GM04503 (cell line): ENCODE measurements around the gene SKI.
"Not testable (repeated sequence)": the region's sequence is repeated elsewhere in the genome, so short reads cannot be mapped to it uniquely, and the experiment has no call there.

ENCODE experiments used
- DNase-seq: peaks from one replicate; pipeline ENCODE4 v3.0.0-alpha.2; 2012; ENCODE audit warnings: low read depth

Gene SKI

DNA sequence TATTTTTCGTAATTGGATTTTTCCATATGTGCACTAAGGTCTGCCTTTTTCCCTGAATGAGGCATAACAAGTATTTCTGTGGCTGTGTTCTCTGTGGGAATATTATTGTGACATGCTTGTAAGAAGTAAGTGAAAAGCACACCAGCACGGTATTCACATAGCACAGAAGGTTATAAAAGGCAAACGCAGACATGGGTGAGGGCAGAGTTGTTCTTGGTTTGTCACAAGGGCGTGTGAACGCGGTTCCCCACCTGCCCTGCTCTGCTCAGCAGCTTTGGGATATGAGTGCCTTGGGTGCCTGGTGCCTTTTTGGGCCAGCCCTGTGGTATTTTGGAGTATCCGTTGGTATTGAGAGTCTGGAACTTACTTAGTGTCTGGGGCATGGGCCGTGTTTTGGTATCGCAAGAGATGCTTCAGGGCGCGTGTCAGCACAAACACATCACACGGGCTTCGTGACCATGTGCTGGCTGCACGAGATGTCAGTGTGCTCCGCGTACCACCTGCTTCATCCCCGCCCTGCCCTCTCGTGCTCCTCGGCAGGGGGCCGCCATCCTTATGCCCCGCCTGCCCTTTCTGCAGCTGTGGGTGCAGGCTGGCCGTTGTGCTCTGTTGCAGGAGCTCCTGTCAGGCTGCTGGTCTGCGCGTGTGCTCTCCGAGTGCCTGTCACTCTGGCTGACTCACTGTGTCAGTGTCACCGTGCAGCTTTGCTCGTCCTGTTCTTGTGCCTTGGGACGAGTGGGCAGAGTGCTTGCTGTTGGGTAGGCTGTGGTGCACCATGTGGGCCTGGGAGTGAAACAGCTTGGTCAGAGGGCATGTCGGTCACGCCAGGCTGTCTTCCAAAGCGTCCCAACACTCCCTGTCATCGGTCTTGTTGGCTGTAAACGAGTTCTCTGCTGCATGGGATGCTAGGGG is 15.0 kb downstream of the SKI start:
- no peak for DNase-seq

DNA sequence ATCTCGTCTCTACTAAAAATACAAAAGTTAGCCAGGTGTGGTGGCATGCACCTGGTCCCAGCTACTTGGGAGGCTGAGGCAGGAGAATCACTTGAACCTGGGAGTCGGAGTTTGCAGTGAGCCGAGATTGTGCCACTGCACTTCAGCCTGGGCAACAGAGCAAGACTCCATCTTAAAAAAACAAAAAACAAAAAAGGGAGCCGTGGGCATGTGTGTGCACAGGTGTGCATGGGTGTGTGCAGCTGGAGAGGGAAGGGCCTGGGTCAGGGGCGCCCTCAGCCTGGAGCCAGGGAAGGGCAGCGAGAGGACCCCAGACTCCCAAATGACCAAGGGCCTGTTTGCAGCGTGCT is 18.9 kb downstream of the SKI start:
- not testable (repeated sequence) for DNase-seq

DNA sequence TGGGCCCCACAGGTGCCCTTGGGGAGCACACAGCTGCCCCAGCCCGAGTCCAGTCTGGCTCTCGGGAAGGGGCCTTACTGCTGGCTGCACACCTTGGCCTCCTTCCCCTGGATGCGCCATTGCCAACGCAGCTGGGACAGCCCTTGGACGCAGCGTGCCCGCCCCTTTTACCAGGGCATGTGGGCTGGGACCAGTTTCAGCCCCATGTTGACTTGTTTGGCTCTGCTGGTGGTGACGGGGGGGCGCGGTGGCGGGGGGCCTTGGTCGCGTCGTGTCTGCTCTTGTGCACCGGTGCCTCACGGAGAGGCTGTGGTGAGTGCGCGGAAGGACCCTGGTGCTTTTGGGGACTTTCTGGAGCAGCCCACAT is 19.6 kb downstream of the SKI start:
- DNase-seq = no peak

DNA sequence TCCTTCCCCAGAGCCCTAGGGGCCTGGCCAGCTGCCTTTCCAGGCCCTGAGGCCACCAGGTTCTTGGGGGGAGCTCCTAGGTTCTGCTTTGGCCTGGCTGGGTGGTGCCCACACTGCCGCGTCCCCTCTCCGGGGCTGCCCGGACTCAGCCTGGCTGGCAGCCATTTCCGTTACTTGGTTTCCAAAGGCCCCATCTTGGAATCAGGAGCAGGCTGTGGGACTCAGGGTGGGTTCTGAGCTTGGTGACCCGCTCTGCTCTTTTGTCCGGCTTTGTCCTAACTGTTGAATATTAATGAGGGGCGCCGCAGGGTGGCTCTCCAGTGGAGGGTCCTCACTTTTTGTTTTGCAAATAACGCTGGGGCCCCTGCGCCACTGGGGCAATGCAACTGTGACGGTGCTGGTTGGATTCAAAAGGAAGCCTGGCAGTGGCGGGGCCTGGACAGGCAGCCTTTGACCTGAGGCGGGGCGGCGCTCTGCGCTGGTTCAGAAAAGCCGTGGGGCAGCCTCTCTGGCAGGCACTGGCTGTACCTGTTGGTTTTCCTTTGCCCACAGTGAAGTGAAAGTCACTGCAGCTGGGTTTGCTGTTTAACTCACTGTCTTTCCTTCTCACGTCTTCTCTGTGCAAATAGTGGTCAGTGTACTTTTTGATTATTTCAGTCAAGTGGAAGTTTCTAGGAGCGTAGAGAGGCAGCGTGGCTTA is 20.2 kb downstream of the SKI start:
- DNase-seq = no peak

DNA sequence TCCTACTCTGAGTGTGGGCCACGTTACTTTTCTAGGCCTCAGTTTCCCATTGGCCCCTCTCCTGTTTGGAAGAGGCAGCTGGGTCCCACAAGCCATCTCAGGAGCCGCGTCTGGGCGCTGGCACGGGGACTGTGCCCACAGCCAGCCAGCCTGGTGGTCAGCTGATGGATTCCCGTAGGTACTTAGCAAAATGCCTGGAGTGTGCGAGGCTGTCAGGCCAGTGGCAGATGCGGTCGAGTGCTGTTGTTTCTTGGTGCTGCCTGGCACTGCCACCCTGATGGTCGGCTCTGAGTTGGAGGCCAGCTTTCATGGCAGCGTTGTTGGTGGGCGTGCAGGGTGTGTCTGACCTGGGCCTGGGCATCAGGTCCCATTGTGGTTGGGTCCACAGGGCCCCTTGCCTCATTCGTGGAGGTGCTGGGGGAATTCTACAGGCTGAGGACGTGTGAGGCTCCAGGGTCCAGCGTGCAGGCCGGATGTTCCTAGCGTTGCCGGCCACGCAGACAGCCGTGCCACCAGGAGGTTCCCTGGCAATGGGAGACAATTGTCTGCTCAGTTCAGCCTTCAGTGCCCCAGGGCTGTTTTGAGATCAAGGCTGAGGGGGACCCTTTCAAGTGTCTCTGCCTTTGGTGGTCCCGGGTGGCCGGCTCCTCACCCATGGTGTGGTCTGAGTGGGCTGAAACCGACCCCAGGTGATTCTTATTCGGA is 20.9 kb downstream of the SKI start:
- no peak for DNase-seq

DNA sequence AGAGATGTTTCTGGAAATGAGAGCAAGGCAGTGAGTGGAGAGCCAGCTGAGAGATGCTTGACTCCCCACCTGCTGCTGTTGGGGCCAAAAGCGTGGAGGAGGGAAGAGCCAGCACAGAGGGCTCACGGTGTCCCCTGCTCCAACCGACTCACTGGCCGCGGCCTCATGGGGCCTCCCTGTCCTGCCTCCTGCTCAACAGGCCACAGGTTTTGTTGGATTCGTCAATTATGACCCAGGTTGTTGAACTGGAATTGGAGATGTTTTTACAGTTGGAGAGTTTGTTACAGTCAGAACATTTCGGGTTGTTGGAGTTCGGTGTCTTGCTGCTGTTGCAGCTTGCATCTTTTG is 21.4 kb downstream of the SKI start:
- no peak for DNase-seq

DNA sequence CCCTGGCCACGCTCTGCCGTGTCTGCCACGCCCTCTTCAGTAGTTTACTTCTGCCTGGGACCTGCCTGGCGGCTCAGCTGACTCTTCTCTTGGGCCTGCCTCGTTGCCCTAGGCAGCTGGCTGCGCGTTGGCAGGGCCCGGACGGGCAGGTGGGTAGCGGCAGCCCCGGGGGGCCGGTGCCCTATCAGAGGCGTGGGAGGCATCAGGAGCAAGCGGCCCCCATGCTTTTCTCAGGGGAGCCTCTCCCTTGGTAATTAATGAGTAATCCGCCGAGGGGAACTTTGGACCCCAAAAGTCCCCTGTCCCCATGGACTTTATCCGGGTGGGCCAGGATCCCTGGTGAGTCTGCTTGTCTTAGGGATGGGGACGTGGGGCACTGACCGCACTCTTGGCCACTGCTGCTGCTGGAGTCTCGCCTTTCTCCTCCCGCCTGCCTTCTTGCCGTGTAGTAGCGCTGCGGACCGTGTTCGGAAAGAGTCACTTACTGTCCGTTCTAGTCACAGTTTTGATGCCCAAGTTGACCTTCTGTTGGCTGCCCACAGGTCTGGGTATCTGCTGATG is 22.7 kb downstream of the SKI start:
- DNase-seq = no peak

DNA sequence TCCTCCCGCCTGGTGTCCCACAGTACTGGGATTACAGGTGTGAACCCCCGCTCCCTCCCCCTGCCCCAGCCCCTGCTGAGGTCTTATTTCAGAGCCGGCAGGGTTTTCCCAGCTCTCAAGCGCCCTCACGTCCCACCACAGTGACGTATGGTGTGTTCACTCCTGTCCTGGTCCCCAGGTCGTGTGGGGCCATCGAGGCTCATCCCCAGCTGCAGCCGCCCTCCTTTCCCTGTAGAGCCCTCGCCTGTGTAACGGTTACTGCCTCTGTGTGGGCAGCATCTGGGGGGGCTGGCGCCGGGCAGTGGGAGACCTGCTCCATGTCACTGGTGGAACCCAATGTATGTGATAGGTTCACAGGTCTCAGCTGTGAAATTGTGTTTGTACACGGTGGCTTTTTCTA is 23.2 kb downstream of the SKI start:
- DNase-seq = no peak

DNA sequence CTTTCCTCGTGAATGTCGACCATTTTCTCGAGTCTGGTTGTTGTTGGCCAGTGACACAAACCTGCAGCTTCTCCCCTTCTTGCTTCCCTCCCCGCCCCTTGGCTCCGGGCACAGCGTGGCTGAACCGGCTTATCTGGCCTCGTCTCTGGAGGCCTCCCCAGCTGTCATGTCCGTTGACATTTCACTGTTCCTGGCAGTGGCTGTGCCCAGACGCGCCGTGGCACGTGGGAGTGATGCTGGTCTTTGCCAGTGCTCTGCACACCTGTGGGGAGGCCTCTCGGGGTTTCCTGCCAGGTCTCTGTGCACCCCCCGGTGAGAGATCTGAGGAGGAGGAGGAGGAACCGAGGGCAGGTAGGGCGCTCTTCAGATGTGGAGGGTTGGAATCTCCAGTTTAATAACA is 23.7 kb downstream of the SKI start:
- no peak for DNase-seq

DNA sequence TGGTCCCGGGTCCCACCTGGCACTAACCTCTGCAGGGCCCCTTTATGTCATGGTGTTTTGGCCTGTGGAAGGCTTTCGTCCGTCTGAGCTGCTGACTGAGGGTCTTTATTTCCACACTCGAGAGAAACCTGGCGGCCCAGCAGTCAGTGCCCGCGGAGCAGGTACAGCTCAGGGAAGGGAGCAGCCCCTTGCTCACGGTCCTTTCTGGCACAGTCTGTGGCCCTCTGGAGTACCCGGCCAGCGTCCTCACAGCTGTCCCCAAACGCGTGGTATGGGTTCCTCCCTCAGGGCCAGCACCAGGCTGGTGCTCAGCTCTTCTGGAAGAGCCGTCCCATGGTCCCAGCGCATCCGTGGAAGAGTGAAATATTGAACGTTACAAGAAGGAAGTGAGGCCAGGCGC is 24.3 kb downstream of the SKI start:
- DNase-seq = no peak

DNA sequence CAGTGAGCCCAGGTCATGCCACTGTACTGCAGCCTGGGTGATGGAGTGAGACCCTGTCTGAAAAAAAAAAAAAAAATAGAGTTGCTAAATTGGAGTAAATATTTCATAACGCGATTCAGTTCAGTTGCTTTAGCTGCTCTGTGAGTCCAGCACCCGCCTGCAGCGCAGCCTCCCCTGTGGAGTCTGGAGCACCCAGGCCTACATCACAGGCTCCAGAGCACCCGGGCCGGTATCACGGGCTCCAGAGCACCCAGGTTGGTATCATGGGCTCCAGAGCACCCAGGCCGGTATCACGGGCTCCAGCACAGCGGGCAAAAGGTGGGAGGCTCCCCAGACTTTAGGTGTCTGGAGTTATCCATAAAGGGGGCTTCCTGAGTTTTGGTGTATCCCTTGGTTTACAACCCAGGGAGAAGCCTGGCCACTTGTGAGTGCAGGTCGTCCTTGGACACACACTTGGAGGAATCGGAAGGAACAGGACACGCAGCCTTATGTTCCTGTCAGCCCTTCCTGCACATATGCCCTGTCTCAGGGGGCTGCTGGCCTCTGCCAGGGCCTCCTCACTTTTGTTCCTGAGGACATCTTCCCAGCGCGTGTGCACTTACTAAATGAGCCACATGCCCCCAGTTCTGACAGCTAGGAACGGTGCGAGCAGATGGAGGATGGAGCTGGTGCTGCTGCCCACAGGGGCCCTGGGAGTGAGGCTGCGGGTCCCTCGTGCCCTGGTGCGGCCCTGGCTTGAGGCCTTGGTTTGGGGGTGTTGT is 25.1 kb downstream of the SKI start:
- no peak for DNase-seq

DNA sequence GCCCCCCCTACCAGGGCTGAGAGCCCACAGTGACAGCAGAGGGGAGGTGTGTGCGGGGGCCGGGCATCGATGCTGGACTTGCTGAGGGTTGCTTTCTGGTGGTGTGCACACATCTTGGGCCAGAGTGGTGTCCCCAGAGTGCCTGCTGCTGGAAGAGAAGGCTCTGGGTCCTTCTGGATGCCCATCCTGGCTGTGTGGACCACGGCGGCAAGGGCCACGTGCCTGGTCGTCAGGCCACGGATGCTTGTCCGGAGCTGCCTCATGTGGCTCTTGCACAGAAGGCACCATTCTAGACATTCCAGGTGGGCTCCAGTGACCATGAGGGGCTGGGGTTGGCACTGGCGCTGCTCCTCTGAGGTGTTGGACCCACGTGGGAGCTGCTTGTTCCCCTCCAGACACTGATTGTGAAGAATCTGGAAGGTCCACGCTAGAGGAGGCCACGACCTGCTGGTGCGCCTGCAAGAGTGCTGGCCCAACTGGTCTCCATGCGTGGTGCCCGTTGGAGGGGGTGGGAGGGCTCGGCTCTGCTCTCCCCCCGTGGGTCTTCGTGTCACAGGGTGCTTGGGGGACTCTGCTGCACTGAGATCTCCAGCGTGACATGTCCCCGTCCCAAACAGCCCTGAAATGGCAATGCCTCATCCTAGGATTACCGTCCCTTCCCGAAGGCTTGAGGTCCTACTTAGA is 25.8 kb downstream of the SKI start:
- DNase-seq = no peak

DNA sequence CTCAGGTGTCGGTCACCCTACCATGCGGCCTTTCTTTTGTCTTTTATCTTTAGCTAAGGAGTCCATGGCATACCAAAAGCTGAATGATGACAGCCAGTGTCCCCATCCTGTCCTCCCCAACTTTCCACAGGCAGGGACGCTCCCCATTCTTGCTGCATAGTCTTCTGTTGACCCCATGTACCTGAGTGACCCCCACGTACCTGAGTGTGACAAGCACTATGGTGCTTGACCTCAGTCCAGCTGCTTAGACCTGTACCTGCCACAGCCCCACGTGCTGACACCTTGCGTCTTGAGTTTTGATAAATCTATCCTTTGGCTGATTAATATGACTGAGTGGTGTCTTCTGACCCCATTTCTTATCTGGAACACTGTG is 26.9 kb downstream of the SKI start:
- DNase-seq = no peak

DNA sequence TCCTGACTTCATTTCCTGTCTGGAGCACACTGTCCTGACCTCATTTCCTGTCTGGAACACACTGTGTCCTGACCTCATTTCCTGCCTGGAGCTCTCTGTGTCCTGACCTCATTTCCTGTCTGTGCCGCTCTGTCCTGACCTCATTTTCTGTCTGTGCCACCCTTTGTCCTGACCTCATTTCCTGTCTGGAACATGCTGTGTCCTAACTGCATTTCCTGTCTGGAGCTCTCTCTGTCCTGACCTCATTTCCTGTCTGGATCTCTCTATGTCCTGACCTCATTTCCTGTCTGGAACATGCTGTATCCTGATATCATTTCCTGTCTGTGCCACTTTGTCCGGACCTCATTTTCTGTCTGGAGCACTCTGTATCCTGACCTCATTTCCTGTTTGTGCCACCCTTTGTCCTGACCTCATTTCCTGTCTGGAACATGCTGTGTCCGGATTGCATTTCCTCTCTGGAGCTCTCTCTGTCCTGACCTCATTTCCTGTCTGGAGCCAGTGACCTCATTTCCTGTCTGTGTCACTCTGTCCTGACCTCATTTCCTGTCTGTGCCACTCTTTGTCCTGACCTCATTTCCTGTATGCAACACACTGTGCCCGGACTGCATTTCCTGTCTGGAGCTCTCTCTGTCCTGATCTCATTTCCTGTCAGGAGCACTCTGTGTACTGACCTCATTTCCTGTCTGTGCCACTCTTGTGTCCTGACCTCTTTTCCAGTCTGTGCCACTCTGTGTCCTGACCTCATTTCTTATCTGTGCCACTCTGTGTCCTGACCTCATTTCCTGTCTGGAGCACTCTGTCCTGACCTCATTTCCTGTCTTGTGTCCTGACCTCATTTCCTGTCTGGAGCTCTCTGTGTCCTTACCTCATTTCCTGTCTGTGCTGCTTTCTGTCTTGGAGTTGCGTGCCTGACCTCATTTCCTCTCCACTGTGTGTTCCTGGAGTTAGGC is 27.6 kb downstream of the SKI start:
- no peak for DNase-seq

DNA sequence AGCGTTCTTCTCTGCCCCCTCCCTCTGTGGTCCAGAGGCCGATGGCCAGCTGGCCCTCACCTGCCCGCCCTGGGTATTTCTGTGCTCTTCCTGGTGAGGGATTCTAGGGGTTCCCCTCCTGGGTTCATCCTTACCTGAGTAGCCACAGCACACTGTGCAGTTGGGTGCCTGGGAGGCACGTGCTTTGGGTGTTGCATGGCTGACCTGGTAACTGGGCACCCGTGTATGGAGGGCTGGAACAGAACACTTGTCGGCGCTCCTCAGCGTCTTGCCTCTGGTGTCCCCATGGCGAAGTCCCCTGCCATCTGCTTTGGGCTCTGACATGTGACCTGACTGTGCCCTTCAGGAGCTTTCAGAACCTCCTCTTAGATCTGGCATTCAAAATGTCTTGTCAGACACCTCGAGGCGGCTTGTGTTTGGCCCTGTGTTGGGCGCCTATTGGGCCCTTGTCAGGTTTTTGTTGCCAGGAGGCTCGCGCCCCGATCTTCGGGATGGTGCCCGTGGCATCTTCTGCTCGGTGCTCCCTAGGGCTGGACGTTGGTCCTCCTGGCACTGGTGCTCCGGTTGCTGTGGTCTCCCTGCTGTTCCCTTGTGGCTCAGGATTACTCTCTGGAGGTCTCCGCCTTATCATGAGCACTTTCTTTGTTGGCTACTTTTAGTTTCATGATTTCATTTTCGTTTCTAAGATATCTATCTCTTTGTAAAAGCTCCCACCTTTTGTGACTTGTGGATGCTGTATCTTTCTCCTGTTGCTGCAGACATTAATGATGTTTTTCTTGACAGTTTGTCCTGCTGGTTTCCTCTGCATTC is 28.5 kb downstream of the SKI start:
- DNase-seq = no peak

DNA sequence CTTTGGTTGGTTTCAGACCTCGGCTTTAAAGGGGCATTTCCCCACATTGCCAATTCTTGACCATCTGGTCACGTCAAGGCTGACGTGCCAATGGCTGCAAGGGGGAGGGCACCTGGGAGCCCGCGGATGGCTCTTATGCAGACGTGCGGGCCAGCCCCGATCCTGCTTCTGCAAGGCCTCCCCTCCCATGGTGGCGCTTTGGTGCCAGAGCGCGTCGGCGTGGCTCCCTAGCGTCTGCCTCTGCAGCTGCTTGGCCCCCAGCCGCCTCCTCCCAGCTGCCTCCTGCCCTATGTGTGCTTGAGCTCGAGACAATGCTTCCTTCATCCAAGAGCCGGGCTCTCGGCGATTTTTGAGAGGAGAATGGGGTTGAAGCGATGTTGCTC is 29.1 kb downstream of the SKI start:
- no peak for DNase-seq

DNA sequence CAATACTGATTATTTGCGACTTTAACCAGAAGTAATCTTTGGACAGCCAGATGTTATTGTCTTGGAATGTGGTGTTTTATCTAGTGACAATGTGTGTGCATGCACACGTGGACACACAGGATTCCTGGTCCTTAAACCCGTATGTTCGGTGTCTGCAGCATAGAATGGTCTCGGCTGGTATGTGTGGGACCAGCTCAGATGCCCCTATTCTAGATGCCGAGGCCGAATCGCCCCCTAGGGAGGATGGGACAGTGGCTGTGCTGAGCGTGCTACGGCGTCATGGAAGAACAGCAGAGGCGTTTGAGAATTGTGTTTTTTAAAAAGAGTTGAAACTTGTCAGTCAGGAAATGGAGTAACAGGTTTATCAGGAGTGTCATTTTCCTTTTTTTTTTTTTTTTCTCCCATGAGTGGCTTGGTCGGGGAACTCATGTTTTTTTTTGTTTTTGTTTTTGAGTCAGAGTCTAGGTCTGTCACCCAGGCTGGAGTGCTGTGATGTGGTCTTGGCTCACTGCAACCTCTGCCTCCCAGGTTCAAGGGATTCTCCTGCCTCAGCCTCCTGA is 30.1 kb downstream of the SKI start:
- DNase-seq = no peak

DNA sequence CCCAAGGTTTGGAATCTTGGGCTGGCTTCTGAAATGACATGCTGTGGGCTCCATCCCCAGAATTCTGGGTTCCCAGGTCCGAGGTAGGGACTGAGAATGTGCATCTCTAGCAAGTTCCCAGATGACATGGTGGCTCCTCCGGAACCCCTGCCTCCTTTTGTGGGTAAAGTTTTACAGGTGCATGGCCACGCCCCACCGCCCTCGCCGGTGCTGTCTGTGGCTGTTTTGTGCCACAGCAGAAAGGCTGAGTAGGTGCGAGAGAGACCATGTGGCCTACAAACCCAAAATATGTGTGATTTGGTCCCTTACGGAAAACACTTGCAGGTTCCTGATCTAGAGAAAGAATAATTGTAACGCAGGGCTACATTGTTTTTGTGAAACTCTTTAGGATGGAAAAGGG is 30.9 kb downstream of the SKI start:
- DNase-seq = no peak

DNA sequence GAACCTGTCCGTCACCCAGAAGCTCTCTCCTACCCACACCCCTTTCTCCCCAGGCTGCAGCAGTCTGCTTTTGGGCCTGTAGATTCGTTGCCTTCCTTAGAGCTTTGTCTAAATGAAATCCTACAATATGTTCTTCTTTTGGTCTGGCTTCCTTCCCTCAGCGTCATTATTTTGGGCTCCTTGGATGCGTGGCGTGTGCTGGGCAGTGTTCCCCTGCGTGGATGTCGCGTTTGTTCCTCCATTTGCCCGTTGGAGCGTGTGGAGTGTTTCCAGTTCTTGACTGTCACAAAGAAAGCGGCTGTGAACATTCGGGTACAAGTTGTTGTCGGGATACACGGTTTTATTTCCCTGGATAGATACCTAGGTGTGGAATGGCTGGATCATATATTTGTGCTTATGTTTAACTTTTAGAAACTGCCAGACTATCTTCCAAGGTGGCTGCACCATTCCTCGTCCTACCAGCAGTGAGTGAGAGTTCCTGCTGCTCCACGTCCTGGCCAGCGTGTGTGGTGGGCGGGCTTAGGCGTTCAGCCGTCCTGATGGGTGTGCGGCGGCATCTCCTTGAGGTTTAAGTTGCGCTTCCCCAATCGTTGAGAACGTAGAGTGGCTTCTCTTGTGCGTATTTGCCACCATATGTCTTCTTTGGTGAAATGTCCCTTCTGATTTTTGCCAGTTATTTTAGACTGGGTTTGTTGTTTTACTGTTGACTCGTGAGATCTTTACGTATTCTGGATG is 31.7 kb downstream of the SKI start:
- DNase-seq = no peak
